OCI-M2 (cell line): ENCODE data around the gene KCNQ5.

ENCODE experiments used
- DNase-seq: peaks from one replicate; lab custom pipeline; 2025; ENCODE audit not compliant: unreplicated experiment; lab: John Stamatoyannopoulos, UW

Gene KCNQ5

GRCh38 chr6:72675396-72675795 is 53.5 kb downstream of the KCNQ5 start:
- DNase-seq = no peak

GRCh38 chr6:72676995-72677394 is 55.1 kb downstream of the KCNQ5 start:
- no peak for DNase-seq

DNA sequence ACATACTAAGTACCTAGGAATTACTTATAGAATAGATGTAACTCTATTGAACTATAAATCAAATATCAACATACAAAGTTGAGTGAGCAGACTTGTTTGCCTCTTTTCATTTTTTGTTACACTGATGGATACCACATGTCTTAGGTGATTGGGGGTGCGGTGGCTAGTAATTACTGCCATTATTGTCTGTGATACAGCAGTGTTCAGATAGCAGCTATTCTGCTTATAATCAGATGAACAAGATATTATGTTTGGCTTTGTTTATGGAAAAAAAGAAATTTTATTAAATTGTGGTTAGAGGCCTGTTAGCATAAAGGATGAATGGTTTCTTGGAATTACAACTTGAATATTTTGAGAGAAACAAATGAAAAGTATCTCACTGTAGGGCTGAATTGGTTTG is 55.9 kb downstream of the KCNQ5 start:
- DNase-seq = no peak

DNA sequence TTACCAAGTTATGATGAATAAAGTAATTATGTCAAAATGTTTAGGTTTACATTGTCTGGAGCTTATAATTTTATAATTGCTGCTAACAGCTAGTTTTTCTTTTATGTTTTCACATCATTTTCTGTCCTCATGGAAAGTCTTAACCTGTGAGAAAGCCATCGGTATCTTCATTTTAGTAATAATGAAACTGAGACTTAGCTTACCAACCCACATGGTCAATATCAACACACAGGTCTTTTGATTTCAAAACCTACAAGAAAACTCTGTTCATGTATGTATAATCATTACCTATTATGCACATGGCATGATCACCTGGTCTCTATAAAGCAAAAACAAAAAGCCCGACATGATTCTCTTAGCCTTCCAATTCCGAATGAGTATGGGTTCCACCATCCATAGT is 61.9 kb downstream of the KCNQ5 start:
- no peak for DNase-seq

- no peak for DNase-seq
Observed at GRCh38 chr6:72689107-72689954, 67.5 kb downstream of the KCNQ5 start.

- no peak for DNase-seq
Observed at GRCh38 chr6:72691249-72691648, 69.4 kb downstream of the KCNQ5 start.

GRCh38 chr6:72696055-72696454 is 74.2 kb downstream of the KCNQ5 start:
- DNase-seq = no peak

DNA sequence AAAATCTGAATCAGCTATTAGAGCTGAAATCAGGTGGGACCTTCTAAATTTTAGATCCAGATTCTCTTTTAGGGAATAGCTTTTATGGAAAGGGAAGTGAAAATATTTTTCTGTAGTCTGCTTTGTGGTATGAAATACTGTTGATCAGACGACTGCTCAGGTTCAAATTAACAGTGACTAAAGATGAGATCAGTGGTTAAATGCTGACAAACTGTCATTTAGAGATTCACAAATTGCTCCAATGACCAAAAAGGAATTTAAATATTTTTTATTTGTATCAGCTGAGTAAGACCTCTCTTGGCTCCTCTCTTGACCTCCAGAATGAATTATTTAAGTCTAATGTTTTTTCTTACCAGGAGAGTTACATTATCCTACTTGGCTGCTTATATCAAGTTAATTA is 77.3 kb downstream of the KCNQ5 start:
- DNase-seq = no peak

- no peak for DNase-seq
Observed at GRCh38 chr6:72702421-72702820, 80.6 kb downstream of the KCNQ5 start.

DNA sequence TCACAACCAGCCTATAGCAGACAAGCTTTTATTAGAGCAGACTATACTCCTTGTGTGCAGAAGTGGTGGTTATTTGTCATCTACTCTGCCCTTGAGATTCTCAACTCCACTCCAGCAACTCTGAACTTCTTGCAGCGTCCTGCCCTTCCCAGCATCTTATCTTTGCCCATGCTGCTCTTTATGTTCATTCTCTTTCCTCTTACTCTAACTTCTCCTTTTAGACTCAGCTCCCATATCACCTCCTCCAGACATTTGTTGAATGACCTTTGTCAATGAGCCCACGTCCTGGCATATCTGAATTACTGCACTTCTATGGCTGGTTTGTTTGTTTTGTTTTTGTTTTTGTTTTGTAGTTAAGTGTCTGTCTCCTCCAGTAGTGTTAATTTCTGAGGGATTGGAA is 81.2 kb downstream of the KCNQ5 start:
- DNase-seq = peak; percentile 67

GRCh38 chr6:72704979-72705378 is 83.1 kb downstream of the KCNQ5 start:
- no peak for DNase-seq

GRCh38 chr6:72709431-72709830 is 87.6 kb downstream of the KCNQ5 start:
- no peak for DNase-seq

GRCh38 chr6:72711731-72712130 is 89.9 kb downstream of the KCNQ5 start:
- DNase-seq = no peak

- DNase-seq = no peak
Observed at GRCh38 chr6:72712910-72713309, 91.0 kb downstream of the KCNQ5 start.

- DNase-seq = no peak
Observed at GRCh38 chr6:72715119-72715518, 93.3 kb downstream of the KCNQ5 start.

DNA sequence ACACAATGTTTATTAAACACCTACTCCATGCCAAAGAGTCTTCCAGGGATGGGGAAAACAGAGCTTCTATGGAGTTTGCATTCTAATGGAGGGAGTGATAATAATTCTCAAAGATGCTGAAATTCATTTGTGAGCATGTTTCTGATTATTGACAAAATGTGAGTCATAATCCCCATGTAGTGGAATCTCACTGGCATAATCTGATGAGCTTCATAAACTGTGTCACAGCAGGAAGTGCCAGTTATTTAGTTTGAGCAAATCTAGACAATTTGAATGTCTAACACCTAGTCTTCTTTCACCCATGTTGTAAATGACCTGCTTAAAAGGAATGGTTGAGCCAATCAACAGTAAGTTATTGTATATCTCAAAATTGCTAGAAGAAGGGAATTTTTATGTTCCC is 95.1 kb downstream of the KCNQ5 start:
- no peak for DNase-seq

DNA sequence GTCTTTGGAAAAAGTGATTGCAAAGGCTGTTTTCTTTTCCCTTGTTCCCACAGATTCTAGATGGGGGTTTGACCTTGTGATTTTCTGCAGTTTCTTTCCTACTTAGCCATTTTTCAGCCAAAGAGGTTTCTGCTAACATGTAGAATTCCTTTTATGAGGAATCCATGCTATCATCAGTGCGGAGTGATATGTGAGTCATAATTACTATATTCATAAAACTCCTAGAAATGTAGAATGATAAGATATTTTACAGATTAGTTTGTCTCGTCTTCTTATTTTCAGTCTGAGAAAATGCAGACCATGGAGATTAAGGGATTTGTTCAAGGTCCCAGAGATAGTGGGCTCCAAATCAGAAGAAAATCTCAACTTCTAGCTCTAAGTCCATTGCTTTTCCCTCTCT is 98.6 kb downstream of the KCNQ5 start:
- DNase-seq = no peak

- DNase-seq = no peak
Observed at GRCh38 chr6:72721346-72721745, 99.5 kb downstream of the KCNQ5 start.

- DNase-seq = no peak
Observed at GRCh38 chr6:72724545-72724944, 102.7 kb downstream of the KCNQ5 start.

DNA sequence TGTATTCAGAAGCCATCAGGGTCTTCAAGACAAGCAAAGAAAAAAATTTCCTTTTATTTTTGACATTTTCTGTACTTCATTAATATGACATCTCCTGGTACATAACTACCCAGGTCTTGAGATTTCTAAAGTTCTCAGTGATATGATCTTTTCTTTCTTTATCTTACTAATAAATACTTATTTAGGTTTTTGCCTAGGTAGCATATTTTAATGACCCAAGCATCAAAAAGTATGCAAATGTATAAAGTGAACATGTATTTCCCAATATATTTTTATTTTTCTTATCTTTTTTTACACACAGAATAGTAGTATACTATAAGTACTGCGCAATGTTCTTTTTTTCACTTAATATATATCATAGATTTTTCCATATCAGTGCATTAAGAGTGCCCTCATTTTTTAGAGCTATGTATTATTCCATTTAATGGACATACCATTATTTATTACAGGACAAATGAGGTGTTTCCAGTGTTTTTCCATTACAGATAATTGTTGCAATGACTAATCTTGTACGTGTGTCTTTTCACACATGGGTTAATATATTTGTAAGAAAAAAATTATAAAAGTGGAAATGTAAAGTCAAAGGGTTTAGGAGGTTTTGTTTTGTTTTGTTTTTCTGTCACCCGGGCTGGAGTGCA is 107.0 kb downstream of the KCNQ5 start:
- no peak for DNase-seq

GRCh38 chr6:72733045-72733444 is 111.2 kb downstream of the KCNQ5 start:
- DNase-seq = no peak

- no peak for DNase-seq
Observed at GRCh38 chr6:72738091-72738490, 116.2 kb downstream of the KCNQ5 start.

DNA sequence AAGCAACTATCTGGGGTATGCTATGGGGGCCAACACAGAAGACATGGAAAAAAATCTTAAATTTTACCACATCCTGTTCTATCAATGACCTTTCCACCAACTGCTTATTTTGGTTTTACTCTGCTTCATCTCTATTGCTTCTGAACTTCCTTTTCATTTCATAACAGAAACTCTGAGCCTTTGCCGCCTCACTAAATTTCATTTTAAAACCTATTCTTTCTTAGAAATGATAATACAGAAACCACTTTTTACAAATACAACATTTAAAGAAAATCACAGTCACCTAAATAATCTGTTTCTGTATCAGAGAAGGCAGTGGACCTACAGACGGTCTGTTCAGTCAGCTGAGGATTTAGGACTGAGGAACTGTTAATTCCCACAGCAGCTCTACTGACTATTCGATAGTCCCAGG is 117.5 kb downstream of the KCNQ5 start:
- DNase-seq = no peak
